DMS53 (cell line): Measurements from ENCODE around the gene SUMF1.

ENCODE experiments used
- DNase-seq: peaks from one replicate; lab custom pipeline; 2025; lab: John Stamatoyannopoulos, UW

The SUMF1 gene

DNA sequence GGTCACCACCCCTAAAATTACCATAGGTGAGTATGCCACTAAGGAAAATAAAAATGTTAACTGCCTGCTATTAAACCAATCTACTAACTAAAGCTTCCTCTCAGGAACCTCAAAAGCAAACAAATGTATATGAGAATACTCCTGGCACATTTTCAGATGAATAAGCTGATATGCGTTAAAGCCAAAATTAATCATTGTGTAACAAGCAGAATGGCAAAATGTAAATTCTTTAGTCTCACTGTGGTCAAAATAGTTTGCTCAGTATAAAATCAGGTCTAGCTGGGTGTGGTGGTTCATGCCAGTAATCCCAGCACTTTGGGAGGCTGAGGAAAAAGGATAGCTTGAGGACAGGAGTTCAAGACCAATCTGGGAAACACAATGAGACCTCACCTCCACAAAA lies 53.6 kb downstream of the SUMF1 start:
- no peak for DNase-seq

DNA sequence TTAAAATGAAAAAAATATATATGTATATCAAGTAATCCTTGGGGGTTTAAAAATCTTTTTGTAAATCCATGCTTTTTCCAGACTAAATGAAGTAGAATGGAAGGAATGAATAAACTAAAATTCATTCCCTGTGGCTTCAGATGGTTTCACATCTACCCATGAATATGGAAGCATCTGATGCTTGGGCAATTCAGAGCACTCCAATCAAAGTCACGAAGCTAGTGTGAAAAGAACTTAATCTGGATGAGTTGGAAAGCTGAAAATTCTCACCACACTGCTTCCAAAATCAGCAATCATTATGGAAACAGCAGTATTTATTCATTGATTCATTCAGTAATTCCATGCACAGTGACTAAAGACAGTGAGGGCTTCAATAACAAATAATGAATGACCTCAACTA lies 55.2 kb downstream of the SUMF1 start:
- DNase-seq: no peak

DNA sequence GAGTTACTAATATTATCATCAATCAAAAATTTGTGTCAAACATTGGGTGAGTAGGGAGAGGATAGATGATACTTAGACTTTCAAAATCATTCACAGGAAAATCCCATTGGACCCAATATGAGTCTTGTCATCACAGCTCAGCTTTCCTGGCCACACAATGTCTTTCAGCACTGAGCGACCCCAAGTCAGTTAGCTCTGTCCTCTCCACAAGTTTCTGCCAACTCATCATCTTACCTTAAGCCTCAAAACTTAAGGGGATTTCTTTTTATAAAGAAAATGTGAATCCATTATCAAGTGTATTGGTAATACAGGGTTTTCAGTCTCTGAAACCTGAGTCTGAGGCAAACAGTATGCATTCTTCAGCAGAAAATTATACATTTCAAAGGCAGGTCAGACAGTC lies 55.8 kb downstream of the SUMF1 start:
- no peak for DNase-seq

DNA sequence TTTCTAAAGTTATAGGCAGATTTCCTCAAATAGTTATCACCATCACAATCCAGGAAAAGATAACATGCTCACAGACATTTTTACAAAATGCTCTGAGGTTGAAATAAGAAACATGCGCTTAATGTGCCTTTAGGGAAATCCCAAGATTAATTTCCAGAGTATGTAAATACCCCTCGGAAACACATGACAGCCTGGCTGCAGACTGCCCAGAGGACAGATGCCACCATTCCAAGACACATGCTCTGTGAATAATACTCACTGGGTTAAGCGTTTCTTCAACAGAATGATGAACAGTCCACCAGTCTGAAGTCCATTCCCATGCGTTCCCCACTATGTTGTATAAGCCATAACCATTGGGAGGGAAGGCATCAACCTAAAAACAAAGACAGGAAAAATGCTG lies 56.5 kb downstream of the SUMF1 start:
- no peak for DNase-seq

DNA sequence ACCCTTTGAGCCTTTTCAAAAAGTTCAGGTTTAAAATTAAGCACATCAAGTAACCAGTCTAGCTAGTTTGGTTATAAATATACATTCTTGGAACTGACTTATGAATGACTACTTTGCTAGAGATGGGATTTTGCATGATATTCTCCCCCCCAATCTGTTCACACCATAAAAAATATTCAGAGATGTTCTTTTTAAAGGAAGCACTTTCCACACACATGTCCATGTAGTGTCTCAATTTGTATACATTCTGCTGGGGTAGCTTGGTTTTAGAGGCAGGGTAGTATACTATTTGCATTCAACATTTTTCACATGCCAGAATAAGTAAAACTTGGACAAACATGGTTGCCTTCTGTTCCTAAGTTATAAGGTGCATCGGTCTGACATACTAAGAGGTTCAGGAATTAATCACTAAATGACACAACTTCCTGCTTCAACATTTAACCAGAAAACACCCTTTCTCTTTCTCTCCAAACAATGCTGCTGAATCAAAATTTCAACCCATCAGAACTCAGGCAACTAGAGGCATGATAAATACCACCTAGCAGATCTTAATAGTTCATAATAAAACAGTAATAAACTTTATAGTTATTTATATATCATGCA lies 57.0 kb downstream of the SUMF1 start:
- DNase-seq: no peak

DNA sequence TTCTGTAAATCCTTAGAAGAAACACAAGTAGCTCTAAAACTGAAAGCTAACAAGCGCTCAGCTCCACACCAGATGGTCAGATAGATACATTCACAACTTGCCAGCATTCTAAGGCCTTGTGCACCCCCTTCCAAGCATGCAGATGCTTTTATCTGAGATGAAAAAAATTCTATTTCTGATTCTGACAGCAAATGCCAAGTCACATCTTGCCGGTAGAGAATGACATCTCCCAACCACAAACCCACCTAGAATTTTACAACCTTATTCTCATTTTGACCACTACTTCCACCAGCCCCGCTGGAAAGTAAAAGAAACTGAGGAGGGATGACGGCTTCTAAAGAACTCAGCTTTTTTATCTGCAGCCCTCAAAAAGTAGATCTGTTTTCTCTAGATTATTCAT lies 57.7 kb downstream of the SUMF1 start:
- DNase-seq: no peak

DNA sequence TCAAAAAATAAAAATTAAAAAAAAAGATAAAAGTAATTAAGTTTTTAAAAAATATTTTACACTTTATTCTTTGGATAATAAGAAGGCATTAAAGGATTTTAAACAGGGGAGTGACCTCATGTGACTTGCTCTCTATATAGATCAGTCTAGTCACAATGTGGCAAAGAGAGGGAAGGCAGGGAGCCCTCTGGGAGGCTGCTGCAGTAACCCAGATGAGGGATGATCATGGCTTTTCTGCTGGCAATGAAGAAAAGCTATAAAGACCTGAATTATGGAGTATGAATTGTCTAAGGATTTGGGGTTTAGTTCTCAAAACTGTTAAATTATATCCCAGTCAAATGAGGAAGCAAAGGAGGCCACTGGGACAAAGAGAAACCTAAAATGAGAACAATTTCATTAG lies 58.1 kb downstream of the SUMF1 start:
- no peak for DNase-seq

DNA sequence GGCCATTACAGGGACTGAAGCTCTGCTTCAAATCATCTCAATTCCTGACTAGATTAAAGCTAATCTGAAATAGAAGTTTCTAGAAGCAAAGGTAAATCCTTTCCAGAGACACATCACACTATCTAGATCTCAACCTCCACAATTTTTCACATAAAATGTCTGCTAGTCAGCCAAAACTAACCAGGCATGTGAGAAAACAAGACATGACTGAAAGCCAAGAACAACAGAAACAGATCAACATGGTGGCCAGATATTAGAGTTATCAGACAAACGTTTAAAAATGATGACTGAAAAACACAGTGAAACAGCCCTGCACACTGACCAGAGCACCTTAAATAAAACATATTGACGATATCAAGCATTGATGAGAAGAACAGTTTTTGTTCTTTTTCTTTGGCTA lies 59.1 kb downstream of the SUMF1 start:
- DNase-seq: no peak

DNA sequence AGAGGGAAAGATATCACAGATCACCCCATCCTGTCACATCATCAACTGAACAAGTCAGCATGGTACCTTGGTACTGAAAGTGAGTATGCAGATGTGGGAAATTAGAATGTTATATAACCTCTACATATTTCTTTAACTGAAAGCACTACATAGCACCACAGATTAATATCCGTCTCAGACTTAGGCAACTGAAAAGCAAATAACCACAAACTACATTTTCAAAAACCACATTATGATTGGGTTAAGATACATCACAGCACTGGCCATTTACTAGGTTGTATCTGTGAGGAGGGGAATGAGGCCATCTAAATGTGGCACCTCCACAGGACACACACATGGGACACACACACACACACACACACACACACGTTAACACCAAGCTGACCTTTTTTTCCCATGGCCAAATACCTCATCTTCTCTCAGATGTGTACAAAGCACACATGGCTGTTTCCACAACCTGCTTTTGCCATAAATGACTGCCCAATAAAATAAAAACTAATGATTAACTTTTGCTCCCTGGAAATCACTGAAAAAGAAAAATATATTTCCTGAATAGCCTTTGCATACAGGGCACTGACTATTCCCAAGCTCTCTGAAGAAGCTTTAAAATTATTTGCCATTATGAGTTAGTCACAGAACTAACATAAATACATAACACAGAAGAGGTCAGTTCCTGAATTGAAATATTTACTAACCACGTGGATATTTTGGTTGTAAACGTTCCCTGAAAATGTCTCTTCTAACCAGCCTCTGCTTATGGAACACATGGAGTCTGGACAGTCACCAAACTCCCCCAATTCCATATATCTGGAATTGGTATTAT lies 60.1 kb downstream of the SUMF1 start:
- peak; percentile 8 for DNase-seq

DNA sequence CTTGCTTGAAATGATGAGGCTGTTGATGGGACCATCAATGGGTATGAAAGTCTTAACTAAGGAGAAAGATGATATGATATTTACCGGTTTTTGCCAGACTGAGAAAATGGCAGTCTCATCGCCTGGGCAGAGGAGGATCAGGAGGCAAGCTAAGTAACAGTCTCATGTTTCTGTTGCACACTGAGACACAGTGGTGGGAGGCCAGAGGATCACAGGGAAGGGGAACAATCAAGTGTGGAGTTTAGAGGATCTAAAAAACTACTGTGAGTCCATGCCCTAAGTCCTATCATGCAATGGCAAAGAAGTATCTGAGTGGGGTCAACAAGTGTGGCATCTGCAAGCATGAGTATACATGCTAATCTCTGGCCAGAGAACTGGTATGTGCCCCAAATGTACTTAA lies 62.2 kb downstream of the SUMF1 start:
- DNase-seq: no peak

DNA sequence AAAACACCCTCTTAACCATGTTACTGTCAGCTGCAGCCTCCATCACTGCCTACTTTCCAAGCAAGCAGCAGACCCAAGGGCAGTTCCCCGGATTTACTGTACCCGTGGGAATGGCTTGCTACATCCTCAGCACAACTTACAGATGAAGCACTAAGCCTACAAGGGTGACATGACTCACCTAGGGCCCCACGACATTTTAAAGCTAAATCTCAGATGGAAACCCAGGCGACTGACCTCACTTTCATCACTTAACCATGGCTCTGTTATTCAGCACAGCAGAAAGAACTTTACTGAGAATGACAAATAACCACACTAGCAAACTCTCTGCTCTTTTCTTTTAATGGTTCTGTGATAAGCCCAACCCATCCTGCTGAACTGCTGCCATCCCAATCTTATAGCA lies 65.6 kb downstream of the SUMF1 start:
- no peak for DNase-seq

DNA sequence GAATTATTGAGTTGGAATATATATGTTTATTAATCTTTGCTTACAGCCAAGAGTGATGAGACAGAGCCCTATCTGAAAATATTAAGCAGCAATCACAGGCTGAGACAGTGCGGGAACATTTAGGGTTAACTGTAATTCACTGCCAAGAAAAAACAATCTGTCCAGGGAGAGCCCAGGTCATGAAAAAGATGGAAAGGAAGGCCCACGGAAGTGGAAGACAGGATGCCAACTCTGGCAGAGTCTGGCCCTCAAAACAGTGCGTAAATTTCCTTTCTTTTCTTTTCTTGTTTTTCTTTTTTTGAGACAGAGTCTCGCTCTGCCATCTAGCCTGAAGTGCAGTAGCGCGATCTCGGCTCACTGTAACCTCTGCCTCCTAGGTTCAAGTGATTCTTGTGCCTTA lies 67.6 kb downstream of the SUMF1 start:
- no peak for DNase-seq

DNA sequence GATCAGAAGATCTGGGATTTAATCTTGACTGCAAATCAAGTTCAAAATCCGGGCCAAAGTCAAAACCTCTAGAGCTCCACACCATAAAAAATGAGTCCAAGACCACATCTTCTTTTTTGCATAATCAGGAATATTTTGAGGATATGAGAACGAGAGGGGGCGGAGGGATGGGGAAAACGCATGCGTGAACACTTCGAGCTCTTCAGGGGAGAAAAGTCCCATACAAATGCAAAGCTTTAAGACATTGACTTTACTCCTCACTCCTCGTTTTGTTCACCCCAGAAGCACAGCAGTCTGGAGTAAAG lies 68.2 kb downstream of the SUMF1 start:
- no peak for DNase-seq

DNA sequence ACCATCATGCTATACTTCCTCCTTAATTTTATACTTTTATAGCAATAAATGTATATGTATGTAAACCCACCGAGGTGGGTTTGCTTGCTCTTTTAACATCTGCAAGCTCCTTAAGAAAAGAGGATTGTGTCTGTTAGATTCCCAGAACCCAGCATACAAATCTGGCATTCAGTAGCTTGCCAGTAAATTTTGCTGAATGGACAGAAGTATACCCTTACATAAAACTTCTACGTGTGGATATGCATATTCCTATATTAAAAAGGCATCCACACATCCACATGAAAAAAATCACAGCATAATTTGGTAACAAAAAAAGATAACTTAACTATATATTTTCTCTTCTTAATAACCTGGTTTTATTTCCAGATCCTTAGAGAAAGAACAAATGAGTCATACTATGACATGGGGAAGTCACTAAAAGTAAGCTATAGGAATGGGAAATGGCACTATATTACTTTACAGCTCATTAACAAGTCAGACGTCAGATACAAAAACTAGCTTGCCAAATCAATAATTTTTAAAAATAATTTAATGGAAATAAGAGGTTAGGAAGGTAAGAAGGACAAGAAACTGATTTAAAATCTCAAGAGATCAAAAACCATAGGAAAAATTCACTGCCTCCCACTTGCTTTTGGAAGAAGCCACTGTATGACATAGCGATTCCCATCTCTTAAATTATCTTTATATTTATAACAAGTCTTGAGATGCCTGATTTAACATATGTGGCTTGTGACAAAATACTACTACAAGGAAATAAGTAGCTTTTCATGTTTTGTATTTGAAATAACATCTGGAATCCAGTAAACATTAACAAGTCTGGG lies 68.7 kb downstream of the SUMF1 start:
- no peak for DNase-seq

DNA sequence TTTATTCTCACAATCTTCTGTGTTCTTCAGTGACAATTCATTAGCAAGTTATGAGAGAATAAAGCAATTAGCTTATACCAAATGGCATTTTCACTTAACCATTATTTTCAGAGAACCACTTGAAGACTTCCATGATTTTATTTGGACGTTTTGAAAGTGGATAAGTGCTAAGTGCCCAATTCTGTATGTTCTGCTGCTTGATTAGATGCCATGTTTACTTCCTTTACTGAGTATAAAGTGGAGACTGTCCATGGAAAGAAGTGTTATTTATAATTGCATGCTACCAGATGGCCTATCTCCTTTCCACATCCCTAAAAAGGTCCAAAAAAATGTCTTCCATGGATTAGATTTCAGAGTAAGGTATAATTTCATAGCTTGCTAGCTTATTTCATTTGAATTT lies 69.6 kb downstream of the SUMF1 start:
- no peak for DNase-seq

DNA sequence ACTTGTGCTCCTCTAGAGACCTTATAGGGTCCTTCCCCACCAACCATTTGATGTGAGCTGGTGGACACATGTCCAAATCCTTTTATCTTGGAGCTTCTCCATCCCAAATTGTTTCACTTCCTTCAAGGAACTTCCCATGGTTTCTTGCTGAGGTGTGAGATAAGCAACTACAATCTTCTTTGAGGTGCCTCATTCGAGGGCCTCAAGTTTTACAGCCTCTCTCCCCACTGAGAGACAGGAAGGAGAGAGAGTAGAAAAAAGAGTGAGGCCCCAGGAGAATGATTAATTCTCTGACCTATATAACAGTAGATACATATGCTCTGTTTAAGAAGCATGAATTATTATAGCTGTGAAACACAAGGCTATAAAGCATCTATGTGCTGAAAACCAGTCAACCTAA lies 70.5 kb downstream of the SUMF1 start:
- DNase-seq: no peak

DNA sequence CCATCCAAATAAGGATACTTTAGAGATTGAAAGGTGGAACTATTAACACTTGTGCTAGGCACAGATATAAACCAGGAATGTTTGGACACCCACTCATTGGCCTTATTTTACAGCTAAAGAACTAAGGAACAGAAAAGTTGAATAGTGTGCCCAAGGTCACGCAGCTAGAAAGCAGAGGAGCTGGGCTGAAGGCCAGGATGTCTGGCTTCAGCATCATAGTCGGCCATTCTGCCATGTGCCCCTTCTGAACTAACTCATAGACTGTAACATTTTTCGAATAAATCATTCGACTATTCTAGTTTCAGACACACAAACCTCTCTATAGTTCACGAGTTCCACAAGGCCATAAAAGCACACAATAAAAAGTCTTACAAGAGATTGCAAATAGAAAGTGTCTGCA lies 71.1 kb downstream of the SUMF1 start:
- DNase-seq: no peak

DNA sequence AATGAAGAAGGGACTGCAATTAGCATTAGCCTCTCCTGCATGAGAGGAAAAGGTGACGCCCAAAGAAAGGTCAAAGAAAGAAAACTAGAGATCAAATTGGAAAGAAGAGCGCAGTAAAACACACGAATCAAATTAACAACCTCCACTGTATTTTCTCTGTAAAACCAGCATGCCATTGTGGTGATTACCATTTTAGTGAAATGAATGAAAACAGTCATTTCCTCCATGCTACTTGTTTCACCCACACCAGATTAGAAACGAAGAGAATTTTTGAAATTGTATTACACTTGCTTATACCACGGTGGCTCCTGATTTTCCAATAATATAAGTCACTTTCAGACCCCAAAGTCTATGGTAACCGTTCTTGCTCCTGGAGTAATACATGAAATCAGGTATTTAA lies 71.6 kb downstream of the SUMF1 start:
- no peak for DNase-seq

DNA sequence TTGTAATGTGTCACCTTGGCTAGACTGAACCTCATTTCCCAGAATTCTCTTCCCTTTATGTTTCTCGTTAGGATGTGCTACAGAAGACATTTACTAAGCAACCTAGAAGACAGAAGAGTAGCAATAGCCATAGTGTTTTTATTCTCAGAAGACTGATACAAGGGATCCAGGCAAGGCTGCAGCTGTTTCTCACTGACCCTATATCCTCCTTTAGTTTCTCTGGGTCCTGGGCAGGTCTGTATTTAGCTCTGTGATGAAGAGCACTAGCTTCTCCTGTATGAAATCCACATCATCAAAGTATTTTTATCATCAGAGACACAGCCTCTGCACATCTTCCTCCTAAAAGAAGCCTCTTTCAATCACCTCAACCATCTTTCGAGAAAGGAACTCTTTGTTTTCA lies 72.5 kb downstream of the SUMF1 start:
- DNase-seq: no peak

DNA sequence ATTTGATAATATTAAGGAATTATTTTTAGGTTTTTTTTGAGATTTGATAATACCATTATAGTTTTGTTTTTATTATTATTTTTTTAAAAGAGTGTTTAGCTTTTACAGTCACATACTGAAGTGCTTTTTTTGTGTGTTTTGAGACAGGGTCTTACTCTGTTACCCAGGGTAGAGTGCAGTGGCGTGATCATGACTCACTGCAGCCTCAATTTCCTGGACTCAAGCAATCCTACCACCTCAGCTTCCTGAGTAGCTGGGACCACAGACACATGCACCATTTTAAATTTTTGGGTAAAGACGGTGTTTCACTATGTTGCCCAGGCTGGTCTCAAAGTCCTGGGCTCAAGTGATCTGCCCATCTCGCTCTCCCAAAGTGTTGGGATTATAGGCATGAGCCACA lies 73.0 kb downstream of the SUMF1 start:
- no peak for DNase-seq

DNA sequence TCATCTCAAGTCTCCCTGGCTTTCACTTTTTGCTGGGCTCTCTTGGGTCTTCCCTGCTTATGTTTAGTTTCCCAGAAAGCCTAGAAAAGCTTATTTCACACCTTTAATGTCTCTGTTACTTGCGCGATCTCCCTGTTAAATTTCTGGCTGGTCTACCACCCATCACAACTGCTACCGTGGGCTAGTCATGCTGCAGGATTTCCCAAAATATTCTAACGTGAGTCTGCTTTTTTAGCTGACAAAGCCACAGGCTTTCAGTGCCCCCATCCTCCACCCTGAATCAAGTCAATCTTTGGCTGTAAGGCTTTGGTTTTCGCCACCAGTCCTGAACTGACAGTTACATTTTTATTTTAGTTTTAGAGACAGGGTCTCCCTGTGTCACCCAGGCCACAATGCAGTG lies 74.1 kb downstream of the SUMF1 start:
- no peak for DNase-seq

DNA sequence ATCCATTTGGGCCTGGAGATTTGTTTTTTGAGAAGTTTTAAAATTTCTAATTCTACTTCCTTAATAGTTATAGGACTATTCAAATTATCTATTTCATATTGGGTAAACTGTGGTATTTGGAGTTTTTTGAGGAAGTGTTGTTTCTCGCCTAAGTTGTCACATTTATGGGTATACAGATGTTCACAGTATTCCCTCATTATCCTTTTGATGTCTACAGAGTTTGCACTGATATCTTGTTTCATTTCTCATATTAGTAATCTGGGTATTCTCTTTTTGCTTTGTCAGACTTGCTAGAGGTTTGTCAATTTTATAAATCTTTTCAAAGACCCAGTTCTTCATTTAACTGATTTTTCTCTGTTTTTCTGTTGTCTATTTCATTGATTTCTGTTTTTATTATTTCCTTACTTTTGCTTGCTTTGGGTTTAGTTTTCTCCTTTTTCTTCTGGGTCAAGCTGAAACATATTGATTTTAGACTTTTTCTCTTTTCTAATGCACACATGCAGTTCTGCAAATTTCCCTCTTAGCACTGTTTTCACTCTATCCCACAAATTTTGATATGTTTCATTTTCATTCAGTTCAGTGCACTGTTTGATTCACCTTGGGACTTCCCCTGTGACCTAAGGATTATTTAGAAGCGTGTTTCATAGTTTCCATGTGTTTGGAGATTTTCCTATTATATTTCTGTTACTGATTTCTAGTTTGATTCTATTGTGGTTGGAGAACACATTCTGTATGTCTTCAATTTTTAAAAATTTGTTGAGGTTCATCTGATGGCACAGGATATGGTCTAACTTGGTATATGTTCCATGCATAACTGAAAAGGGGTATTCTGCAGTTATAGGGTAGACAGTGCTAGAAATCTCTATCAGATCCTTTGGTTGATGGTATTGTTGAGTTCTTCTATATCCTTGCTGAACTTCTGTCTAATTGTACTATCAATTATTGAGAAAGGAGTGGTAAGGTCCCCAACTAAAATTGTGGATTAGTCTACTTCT lies 79.6 kb downstream of the SUMF1 start:
- DNase-seq: no peak
